Measurements from ENCODE around the gene SLC22A5.

The SLC22A5 gene

GRCh38 chr5:132369474-132370180 is at the start of gene SLC22A5:
SLC22A5 (plus strand) TSS chr5:132369710; CDS start chr5:132369973, 263 bp downstream.
- DNase-seq: peak; percentile 55

DNA sequence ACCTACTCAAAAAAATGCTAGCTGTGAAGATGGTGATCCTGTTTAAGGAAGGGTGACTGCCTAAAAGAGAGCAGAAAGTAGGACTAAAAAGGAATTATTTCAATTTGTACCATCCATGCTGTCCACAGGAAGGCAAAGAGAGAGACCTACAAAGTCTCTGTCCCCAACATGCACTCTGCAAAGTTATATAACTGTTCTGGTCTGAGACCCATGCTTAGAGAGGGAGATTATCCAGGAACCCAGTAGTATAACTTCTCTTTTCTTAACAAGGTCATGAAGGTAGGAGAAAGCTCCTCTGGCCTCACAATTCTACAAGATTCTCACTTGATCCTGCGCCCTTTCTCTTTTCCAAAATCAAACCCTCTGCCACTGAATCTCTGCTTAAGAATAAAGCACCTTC is 49.5 kb upstream of the SLC22A5 start:
- DNase-seq: no peak

GRCh38 chr5:132321109-132321721 is 48.3 kb upstream of the SLC22A5 start:
- no peak for DNase-seq

- DNase-seq: no peak
Observed at GRCh38 chr5:132322266-132322665, 47.2 kb upstream of the SLC22A5 start.

- DNase-seq: no peak
Observed at GRCh38 chr5:132323202-132323601, 46.3 kb upstream of the SLC22A5 start.

DNA sequence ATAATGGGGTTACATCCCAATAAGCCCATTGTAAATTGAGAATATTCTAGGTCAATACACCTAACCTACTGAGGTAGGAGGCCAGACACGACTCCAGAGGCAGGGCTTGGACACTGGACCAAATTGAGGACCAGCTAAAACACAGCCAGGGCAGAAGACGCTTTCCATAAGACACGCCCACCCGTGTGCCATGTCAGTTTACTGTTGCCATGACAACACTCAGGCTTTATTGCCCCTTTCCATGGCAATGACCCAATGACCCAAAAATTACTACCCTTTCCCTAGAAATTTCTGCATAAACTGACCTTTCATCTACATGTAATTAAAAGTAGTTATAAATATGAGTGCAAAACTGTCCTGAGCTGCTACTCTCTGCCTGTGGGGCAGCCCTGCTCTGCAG is 43.8 kb upstream of the SLC22A5 start:
- no peak for DNase-seq

- DNase-seq: no peak
Observed at GRCh38 chr5:132327252-132327955, 42.1 kb upstream of the SLC22A5 start.

GRCh38 chr5:132334812-132335211 is 34.7 kb upstream of the SLC22A5 start:
- no peak for DNase-seq

GRCh38 chr5:132335402-132335801 is 34.1 kb upstream of the SLC22A5 start:
- no peak for DNase-seq

DNA sequence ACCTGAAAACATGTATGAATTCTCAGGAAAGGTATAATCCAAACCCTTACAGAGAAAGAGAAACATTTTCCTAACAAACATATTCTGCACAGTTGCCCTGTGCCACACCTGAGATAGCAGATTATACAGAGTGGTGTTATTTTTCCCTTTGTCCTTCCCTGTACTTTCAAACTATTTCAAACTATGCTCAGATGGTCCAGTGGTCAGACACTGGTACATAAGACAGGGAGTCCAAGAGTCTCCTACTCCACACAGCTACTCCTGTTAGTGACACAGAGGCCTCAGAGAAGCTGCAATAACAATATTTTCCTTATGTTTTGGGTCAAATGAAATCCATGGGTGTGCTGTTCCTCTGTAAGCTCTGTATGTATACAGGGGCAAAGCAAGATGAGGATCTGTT is 30.0 kb upstream of the SLC22A5 start:
- DNase-seq: no peak

DNA sequence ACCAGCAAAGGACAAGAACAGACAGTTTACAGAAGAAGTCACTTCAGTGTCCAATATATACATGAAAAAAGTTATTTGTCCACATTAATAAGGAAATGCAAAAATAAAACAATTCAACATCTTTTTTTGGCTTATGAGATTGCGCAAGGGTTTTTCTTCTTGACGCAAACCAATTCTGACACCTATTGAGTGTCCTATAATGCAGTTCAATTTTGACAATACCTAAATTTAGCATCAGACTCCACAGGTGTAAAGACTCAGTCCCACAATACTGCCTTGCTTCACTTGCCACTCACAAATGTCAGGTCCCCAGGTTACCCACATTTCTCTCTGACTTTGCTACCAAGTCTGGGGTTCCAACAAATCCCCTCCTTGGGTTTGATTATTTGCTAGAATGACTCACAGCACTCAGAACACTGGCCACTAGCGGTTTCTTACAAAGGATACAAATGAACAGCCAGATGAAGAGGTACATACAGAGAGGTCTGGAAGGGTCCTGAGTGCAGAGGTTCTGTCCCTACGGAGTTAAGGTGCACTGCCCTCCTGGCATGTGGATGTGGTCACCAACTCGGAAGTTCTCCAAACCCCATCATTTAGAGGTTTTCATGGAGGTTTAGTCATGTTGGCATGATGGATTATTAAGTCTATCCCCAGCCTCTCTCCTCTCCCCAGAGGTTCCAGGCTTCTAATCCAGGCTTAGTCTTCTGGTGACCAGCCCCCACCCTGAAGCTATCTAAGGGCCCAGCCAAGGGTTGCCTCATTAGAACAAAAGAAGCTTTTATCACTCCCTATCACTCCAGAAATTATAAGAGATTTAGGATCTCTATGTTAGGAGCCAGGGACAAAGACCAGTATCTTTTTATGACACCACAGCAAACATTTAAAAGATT is 27.0 kb upstream of the SLC22A5 start:
- no peak for DNase-seq

DNA sequence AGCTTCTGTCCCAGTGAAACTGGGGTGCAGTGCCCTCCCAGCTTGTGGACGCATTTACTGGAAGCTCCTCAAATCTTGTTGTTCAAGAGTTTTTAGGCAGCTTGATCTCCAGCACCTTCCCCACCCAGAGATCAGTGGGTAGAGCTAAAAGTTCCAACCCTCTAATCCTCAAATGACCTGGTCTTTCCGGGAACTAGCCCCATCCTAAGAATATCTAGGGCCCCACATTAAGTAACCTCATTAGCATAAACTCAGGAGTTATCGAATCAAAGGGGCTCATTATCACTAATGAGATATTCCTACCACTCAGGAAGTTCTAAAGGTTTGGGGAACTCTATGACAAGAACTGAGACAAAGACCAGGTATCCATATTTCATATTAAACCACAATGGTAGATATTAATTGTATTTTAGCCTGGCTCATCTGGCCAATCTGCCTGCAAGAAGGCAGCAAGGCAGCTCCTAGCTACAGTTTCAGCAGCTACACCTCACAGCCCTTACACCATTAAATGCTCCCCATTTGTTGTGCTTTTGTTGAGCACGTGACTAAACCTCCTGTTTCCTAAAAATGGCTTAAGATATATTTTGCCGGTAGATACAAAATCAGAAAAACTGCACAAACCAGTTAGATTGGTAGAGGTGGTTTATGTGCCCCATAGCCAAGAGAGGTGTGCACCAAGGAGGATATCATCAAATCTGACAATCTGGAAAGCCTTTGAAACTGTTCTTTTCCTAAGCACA is 24.6 kb upstream of the SLC22A5 start:
- DNase-seq: no peak

GRCh38 chr5:132353486-132353995 is 16.0 kb upstream of the SLC22A5 start:
- no peak for DNase-seq

DNA sequence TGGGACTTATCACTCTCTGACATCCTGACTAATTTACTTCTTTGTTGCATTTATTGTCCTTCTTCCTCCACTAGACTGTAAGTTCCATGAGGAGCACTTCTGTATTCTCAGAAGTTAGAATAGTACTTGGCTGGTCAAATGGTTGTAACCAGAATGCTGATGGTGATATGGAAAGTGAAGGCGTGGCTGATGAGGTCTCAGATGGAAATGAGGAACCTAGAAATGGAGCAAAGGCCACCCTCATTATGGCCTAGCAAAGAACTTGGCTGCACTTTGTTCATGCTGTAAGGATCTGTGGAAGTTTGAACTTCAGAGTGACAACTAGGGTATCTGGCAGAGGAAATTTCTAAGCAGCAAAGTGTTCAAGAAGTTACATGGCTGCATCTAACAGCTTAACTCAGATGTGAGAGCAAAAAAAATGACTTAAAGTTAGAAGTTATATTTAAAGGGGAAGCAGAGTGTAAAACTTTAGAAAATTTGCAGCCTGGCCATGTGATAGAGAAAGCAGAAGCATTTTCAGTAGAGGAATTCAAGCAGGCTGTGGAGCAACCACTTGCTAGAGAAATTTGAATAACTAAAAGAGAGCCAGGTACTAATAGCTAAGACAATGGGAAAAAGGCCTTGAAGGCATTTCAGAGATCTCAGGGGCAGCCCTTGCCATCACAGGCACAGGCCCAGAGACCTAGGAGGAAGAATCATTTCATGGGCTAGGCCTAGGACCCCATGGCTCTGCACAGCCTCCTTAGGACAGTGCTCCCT is 14.9 kb upstream of the SLC22A5 start:
- no peak for DNase-seq

DNA sequence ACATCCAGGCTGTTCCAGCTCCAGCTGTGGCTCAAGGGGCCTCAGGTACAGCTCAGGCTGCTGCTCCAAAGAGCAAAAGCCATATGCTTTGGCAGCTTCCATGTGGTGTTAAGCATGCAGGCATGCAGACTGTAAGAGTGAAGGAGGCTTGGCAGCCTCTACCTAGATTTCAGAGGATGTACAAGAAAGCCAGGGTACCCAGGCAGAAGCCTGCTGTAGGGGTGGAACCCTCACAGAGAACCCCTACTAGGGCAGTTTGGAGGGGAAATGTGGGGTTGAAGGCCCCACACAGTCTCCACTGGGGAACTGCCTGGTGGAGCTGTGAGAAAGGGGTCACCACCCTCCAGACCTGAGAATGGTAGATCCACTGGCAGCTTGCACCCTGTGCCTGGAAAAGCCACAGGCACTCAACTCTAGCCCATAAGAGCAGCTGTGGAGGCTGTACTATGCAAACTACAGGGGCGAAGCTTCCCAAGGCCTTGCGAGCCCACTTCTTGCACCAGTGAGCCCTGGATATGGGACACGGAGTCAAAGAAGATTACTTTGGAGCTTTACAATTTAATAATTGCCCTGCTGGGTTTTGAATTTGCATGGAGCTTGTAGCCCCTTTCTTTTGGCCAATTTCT is 14.3 kb upstream of the SLC22A5 start:
- DNase-seq: no peak

DNA sequence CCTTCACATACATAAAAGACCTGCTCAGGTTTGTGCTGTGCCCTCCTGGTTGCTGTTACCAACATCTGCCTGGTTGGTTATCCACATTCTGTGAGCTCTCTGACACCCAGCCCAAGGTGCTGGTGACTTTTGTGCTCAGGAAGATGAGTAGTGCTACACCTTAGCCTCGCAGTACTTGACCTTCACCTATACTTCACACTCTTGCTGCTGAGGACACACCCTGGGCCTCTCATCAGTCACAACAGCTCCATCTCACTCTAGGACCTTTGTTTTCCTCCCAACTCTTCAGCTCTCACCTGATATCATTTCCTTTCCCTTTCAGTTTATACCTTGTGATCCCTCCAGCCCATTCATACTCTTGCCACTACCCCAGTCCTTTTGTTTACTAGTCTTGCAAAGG is 10.7 kb upstream of the SLC22A5 start:
- DNase-seq: no peak

- DNase-seq: no peak
Observed at GRCh38 chr5:132362086-132362485, 7.4 kb upstream of the SLC22A5 start.

- no peak for DNase-seq
Observed at GRCh38 chr5:132363431-132364112, 5.9 kb upstream of the SLC22A5 start.

- DNase-seq: no peak
Observed at GRCh38 chr5:132364319-132364718, 5.2 kb upstream of the SLC22A5 start.

- DNase-seq: no peak
Observed at GRCh38 chr5:132365213-132365612, 4.3 kb upstream of the SLC22A5 start.
